IgD-negative memory B cell (primary cell): ENCODE measurements around the gene ABCB7. TPM values are rescaled to one million over a fixed set of nuclear protein-coding genes. Genes with fewer than 3 reads are reported as not detected.
"Not testable (repeated sequence)": the region's sequence is repeated elsewhere in the genome, so short reads cannot be mapped to it uniquely, and the experiment has no call there.

Source experiments
- H3K27ac Mint-ChIP-seq, 3 donors: one replicate each; pipeline ENCODE4 v1.8.0; 2020 to 2022; ENCODE audit warnings: mild to moderate bottlenecking in 3 of 3, mixed read lengths in 3 of 3, moderate library complexity in 1 of 3
- H3K27me3 Mint-ChIP-seq: one replicate; pipeline ENCODE4 v1.8.0; 2021; ENCODE audit warnings: mixed read lengths
- H3K36me3 Mint-ChIP-seq: one replicate; pipeline ENCODE4 v1.8.0; 2020; ENCODE audit warnings: mild to moderate bottlenecking, mixed read lengths
- H3K4me1 Mint-ChIP-seq, 3 donors: one replicate each; pipeline ENCODE4 v1.8.0; 2020 to 2022; ENCODE audit warnings: mixed read lengths in 3 of 3, mild to moderate bottlenecking in 1 of 3
- H3K4me3 Mint-ChIP-seq, 4 donors: one replicate each; pipeline ENCODE4 v1.8.0; 2020 to 2022; ENCODE audit warnings: mild to moderate bottlenecking in 4 of 4, mixed read lengths in 4 of 4, moderate library complexity in 3 of 4
- H3K9me3 Mint-ChIP-seq, 3 donors: one replicate each; pipeline ENCODE4 v1.8.0; 2020 to 2021; ENCODE audit warnings: mixed read lengths in 3 of 3, mild to moderate bottlenecking in 1 of 3
- polyA plus RNA-seq: library from polyadenylated mRNA; unstranded; fragments of 300-500 nt; fragmentation: Illumina TruSeq; gene quantifications from one replicate; pipeline ENCODE4 v1.2.3, GENCODE V29; 2021

ABCB7 gene
- polyA plus RNA-seq, 1 donor from 2014 or later, result 13.2 TPM

DNA sequence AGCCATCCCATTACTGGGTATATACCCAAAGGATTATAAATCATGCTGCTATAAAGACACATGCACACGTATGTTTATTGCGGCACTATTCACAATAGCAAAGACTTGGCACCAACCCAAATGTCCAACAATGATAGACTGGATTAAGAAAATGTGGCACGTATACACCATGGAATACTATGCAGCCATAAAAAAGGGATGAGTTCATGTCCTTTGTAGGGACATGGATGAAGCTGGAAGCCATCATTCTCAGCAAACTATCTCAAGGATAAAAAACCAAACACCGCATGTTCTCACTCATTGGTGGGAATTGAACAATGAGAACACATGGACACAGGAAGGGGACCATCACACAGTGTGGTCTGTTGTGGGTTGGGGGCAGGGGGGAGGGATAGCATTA, 111.9 kb downstream of the ABCB7 start:
- H3K9me3 Mint-ChIP-seq, result peaks cover 3 to 12% (median 6%) of the 10 kb centered on the region in 3 donors
- H3K4me3 Mint-ChIP-seq, H3K27me3 Mint-ChIP-seq, H3K27ac Mint-ChIP-seq, H3K36me3 Mint-ChIP-seq, H3K4me1 Mint-ChIP-seq: not testable (repeated sequence)

DNA sequence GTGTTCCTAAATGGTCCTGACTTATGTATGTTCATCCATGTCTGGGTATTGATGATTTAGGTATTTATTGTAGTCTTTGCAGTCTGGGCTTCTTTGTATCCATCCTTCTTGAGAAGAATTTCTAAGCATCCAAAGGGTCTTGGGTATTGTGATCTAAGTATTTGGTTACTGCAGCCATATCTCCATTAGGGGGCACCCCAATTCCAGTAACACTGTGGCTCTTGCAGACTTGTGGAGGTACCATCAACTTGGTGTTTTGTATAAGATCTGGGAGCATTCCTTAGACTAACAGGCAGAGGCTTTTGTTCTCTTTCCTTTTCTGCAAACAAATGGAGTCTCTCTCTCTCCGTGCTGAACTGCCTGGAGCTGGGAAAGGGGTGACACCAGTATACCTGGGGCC, 117.2 kb downstream of the ABCB7 start:
- Mint-ChIP-seq H3K4me3 (no peak overlapping the region), H3K27me3 (peaks cover 2% of the 10 kb centered on the region), H3K27ac (no peak overlapping the region), H3K36me3 (peaks cover 1% of the 10 kb centered on the region), H3K4me1 (no peaks in the 10 kb centered on the region), H3K9me3 (peaks cover 0 to 5% (median 3%) of the 10 kb centered on the region in 3 donors)

Other genes with a start within 250 kb of the ABCB7 start
- 0.36 TPM for gene NEXMIF, start 230.8 kb downstream of the ABCB7 start, polyA plus RNA-seq
- gene UPRT, start 117.8 kb upstream of the ABCB7 start, polyA plus RNA-seq, result 20.2 TPM